ENCODE results near the gene MAP7.

Gene MAP7

DNA sequence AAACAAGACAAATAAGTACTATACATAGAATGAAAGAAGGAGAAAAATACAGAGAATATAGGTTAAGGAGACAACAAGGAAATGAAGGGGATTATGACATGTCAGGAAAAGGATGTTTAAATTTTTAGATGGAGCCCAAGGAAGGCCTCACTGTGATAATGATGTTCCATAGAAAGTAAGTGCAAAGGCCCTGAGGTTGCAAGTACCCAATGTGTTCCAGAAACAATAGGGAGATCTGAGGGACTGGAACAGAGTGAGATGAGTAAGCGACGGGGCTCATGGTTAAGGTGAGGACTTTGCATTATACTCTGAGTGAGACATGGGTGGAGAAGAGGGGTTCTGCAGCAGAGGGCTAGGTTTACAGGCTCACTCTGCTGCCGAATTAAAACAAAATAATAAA, 137.8 kb downstream of the MAP7 start:
- TF ChIP-seq, protein P1, sequence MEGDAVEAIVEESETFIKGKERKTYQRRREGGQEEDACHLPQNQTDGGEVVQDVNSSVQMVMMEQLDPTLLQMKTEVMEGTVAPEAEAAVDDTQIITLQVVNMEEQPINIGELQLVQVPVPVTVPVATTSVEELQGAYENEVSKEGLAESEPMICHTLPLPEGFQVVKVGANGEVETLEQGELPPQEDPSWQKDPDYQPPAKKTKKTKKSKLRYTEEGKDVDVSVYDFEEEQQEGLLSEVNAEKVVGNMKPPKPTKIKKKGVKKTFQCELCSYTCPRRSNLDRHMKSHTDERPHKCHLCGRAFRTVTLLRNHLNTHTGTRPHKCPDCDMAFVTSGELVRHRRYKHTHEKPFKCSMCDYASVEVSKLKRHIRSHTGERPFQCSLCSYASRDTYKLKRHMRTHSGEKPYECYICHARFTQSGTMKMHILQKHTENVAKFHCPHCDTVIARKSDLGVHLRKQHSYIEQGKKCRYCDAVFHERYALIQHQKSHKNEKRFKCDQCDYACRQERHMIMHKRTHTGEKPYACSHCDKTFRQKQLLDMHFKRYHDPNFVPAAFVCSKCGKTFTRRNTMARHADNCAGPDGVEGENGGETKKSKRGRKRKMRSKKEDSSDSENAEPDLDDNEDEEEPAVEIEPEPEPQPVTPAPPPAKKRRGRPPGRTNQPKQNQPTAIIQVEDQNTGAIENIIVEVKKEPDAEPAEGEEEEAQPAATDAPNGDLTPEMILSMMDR (IDR thresholded peaks at IDR 0.05; ENCODE audit: low read depth, low read length) = no peak
- no peak overlapping the region for H3K4me3 ChIP-seq (ENCODE audit: low read depth, low read length)

DNA sequence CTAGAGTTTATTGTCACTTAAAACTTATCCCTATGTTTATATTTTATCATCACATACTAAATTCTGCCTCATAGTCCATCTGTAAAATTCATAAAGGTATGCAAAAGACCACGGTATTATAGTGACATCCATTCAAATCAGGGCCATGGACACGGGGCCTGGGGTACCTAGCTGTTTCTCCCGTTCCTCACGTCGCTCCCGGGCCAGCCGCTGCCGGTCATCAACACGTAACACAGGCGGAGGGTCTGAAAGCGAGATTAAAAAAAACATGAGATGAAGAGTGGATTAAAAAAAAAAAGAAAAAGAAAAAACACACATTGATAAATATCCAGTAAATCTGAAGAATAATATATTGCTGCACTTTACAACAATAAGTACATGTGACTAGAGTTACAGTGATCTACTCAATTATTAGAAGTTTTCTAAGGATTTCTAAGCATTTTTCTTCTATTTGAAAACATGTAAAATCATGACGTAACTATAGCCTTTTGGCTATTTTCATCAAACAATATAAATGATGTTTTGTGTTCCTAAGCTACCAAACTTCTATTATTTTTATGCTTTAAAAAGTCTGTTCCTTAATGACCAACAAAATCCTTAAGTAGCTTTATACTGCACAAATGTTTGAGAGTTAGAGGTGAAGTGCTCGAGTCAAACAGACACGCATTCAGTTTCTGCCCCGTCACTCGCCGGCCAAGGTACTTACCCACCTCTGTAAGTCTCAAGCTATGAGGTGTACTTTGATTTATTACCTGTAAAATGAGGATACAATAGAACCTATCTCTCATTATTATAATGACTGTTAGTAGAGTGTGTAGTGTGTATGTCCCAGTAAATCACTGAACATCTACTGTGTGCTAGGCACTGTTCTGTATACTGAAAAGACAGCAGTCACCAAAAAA, 138.5 kb downstream of the MAP7 start:
- no peak overlapping the region for H3K4me3 ChIP-seq (ENCODE audit: low read depth, low read length)
- TF ChIP-seq, protein P1 (IDR thresholded peaks at IDR 0.05; ENCODE audit: low read depth, low read length) = no peak

DNA sequence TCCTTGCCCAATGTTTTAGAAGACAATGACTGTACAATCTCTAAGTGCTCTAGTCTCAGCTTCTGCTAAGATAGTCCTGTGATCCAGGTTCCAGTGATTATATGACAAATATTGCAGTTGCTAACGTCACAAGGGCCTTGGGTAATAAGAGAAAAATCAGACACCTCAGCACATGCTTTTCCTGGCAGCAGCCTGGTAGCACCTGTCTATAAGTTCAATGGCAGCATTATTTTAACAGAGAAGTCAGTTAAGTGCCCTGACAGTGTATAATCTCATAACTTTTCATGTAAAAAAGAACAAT, 139.2 kb downstream of the MAP7 start:
- TF ChIP-seq, protein P1 (IDR thresholded peaks at IDR 0.05; ENCODE audit: low read depth, low read length) = no peak
- H3K4me3 ChIP-seq (ENCODE audit: low read depth, low read length) = no peak overlapping the region

DNA sequence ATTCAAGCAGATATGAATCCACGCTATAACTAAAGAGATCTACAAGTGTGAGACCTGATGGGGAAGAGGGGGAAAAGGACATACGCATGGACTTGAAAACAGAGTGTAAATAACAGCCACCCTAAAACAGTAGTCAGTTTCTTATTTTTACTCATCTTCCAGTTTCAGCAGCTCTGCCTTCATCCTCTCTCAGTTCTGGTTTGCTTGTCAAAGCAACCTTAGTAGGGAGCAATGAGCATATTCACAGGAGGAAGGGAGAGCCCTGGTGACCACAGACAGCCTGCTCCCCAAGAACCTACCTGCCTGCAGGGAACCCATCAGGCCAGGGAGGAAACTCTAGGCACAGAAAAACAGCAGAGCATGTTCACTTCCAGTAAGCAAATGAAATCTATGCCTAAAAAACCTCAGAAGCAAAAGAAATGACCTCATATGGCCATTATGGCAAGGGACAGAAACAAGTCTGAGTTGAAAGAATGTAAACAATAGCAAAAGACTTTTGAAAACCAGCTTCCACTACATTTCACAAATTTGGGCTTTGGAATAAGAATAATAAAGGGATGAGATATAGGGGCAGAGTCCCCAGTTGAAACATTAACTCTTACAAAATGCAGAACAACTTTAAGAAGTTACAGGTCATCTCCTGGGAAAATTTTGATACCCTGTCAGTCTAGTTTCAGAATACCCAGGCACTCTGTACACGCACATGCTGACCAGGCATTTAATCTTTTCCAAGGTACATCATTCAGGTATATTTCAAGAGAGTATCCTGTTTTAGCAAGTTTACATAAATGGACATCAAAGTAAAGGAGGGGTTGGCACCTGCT, 139.8 kb downstream of the MAP7 start:
- TF ChIP-seq, protein P1 (IDR thresholded peaks at IDR 0.05; ENCODE audit: low read depth, low read length) = no peak
- H3K4me3 ChIP-seq (ENCODE audit: low read depth, low read length) = no peak overlapping the region

DNA sequence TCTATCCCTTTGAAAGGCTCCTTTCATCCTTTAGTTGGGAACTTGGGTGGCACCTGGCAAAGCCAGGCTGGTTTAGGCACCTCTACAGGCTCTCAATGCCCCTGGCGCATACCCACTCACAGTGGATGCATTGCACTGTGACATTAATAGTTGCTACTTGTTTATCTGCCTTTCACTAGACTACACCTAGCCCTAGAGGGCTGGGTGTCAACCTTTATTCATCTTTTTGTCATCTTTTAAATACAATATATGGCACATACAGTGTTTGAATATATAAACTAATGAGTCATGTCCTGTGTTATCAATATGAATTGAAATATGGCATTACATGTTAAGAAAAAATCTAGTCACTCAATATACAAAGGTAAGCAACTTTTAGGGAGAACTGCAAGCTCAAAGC, 140.6 kb downstream of the MAP7 start:
- TF ChIP-seq, protein P1 (IDR thresholded peaks at IDR 0.05; ENCODE audit: low read depth, low read length) = no peak
- no peak overlapping the region for H3K4me3 ChIP-seq (ENCODE audit: low read depth, low read length)

DNA sequence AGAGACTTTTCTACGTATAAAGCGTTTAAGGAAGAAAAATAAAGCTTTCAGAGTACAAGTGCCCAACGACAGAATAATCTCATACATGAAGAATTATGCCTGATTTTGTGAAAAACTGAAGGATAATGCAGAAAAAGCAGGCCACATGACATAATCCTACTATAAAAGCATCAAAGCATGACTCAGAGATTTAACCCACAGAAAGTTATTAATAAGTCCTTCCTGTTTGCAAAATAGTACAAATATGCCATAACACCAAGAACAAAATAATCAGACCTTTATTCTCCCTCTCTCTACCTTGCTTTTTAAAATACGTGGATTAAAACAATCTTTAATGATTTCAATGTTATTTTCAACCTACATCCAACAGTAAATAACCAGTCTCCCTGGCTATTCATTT, 142.0 kb downstream of the MAP7 start:
- H3K4me3 ChIP-seq (ENCODE audit: low read depth, low read length) = no peak overlapping the region
- TF ChIP-seq, protein P1 (IDR thresholded peaks at IDR 0.05; ENCODE audit: low read depth, low read length) = no peak
